ENCODE results near the gene SUFU. TPM values are rescaled to one million over a fixed set of nuclear protein-coding genes. Genes with fewer than 3 reads are reported as not detected.

The SUFU gene
- total and polyA plus RNA-seq, 2 donors (not counting 1 experiment from before 2014, with no cell fraction given), result 4.8 to 13.3 TPM

GRCh38 chr10:102677331-102678067 lies 173.7 kb downstream of the SUFU start:
- ATAC-seq (ENCODE audit: low read depth) (no peak), DNase-seq (no peak)
- WGBS (ENCODE audit: insufficient coverage), result 97% methylated on average over 8 of the region's 9 CpGs
- Histone ChIP-seq H3K9ac (ENCODE audit: low read length) (no peak overlapping the region), H3K4me1 (ENCODE audit: control insufficient read depth in 2 of 2, insufficient read depth in 2 of 2, low read length in 2 of 2) (peaks cover 31 to 34% of the 10 kb centered on the region in 2 donors), H3K4me3 (ENCODE audit: control extremely low read depth in 1 of 5, extremely low read depth in 1 of 5, insufficient read depth in 1 of 5, low read depth in 2 of 5, low read length in 4 of 5) (no peak overlapping the region), H3K79me2 (ENCODE audit: control insufficient read depth, insufficient read depth, low read length) (no peaks in the 10 kb centered on the region), H3K36me3 (replicated peaks in 1 of 2; ENCODE audit: control extremely low read depth in 1 of 2, control insufficient read depth in 1 of 2, extremely low read depth in 1 of 2, insufficient read depth in 2 of 2, low read length in 1 of 2) (no peaks in the 10 kb centered on the region), H3K27me3 (replicated peaks in 1 of 4; ENCODE audit: control extremely low read depth in 1 of 4, control insufficient read depth in 3 of 4, insufficient read depth in 4 of 4, low read length in 3 of 4) (no peaks in the 10 kb centered on the region), H2AFZ (ENCODE audit: insufficient read depth, low read depth, low read length, poor library complexity, severe bottlenecking) (no peak overlapping the region), H3K27ac (ENCODE audit: low read length in 2 of 2) (no peak overlapping the region), H3K9me3 (ENCODE audit: control extremely low read depth in 1 of 3, control insufficient read depth in 2 of 3, insufficient read depth in 1 of 3, low read length in 2 of 3) (no peaks in the 10 kb centered on the region), H4K20me1 (ENCODE audit: control insufficient read depth, insufficient read depth, low read length, poor library complexity, severe bottlenecking) (no peaks in the 10 kb centered on the region), H3K4me2 (replicated peaks; ENCODE audit: low read depth, low read length, poor library complexity, severe bottlenecking) (no peak overlapping the region)
- H3K27ac Mint-ChIP-seq, result peak overlapping the region; percentile 50
- peaks cover 42% of the 10 kb centered on the region for H3K4me1 Mint-ChIP-seq
- no peak overlapping the region for H3K4me3 Mint-ChIP-seq
- no peaks in the 10 kb centered on the region for H3K27me3 Mint-ChIP-seq
- no peak for TF ChIP-seq EZH2 (IDR thresholded peaks at IDR 0.05; ENCODE audit: borderline replicate concordance, insufficient read depth, low read depth, low read length, poor library complexity, severe bottlenecking)
- TF ChIP-seq, protein P1, sequence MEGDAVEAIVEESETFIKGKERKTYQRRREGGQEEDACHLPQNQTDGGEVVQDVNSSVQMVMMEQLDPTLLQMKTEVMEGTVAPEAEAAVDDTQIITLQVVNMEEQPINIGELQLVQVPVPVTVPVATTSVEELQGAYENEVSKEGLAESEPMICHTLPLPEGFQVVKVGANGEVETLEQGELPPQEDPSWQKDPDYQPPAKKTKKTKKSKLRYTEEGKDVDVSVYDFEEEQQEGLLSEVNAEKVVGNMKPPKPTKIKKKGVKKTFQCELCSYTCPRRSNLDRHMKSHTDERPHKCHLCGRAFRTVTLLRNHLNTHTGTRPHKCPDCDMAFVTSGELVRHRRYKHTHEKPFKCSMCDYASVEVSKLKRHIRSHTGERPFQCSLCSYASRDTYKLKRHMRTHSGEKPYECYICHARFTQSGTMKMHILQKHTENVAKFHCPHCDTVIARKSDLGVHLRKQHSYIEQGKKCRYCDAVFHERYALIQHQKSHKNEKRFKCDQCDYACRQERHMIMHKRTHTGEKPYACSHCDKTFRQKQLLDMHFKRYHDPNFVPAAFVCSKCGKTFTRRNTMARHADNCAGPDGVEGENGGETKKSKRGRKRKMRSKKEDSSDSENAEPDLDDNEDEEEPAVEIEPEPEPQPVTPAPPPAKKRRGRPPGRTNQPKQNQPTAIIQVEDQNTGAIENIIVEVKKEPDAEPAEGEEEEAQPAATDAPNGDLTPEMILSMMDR (IDR thresholded peaks at IDR 0.05), result no peak
- ChIA-PET CTCF (interaction anchor here (0.9 to 7.3 kb wide), 14 partner anchors 8 to 77 kb away, joined by 3 to 50 read pairs (median 4); partner anchors contain the start of genes ARL3, SFXN2 and TRIM8), POLR2A (interaction anchor here (6.0 kb wide), 1 partner anchor 32 kb away, joined by 49 read pairs; the partner anchor contains the start of gene TRIM8)
- intact Hi-C loops (cut with micrococcal nuclease), result loop anchor here (2.0 to 5.0 kb wide), 2 partner anchors 33 to 35 kb away; partner anchors contain the start of genes ARL3, SFXN2 and TRIM8
- H3K9me3 Mint-ChIP-seq (ENCODE audit: insufficient read depth), result no peaks in the 10 kb centered on the region

- Mint-ChIP-seq H3K4me1 (peaks cover 40% of the 10 kb centered on the region), H3K27me3 (no peaks in the 10 kb centered on the region), H3K27ac (no peak overlapping the region), H3K9me3 (ENCODE audit: insufficient read depth) (no peaks in the 10 kb centered on the region), H3K4me3 (no peak overlapping the region)
- H3K4me2 ChIP-seq (replicated peaks; ENCODE audit: low read depth, low read length, poor library complexity, severe bottlenecking), result no peak overlapping the region
- H3K9me3 ChIP-seq (ENCODE audit: control extremely low read depth in 1 of 3, control insufficient read depth in 2 of 3, insufficient read depth in 1 of 3, low read length in 2 of 3), result no peaks in the 10 kb centered on the region
- intact Hi-C loops (cut with micrococcal nuclease), result loop anchor here (5.0 kb wide), 1 partner anchor 34 kb away; the partner anchor contains the start of genes ARL3 and SFXN2
- no peaks in the 10 kb centered on the region for H3K79me2 ChIP-seq (ENCODE audit: control insufficient read depth, insufficient read depth, low read length)
- ChIA-PET POLR2A (interaction anchor here (6.0 kb wide), 1 partner anchor 33 kb away, joined by 49 read pairs; the partner anchor contains the start of gene TRIM8), CTCF (interaction anchor here (1.0 to 7.3 kb wide), 13 partner anchors 8 to 77 kb away, joined by 3 to 50 read pairs (median 4); partner anchors contain the start of genes ARL3, SFXN2 and TRIM8)
- no peaks in the 10 kb centered on the region for H4K20me1 ChIP-seq (ENCODE audit: control insufficient read depth, insufficient read depth, low read length, poor library complexity, severe bottlenecking)
- no peak overlapping the region for H3K9ac ChIP-seq (ENCODE audit: low read length)
- TF ChIP-seq EZH2 (IDR thresholded peaks at IDR 0.05; ENCODE audit: borderline replicate concordance, insufficient read depth, low read depth, low read length, poor library complexity, severe bottlenecking), result no peak
- TF ChIP-seq, protein P1 (IDR thresholded peaks at IDR 0.05), result no peak
- H3K4me1 ChIP-seq (ENCODE audit: control insufficient read depth in 2 of 2, insufficient read depth in 2 of 2, low read length in 2 of 2), result peaks cover 31 to 34% of the 10 kb centered on the region in 2 donors
- no peaks in the 10 kb centered on the region for H3K36me3 ChIP-seq (replicated peaks in 1 of 2; ENCODE audit: control extremely low read depth in 1 of 2, control insufficient read depth in 1 of 2, extremely low read depth in 1 of 2, insufficient read depth in 2 of 2, low read length in 1 of 2)
- DNase-seq (no peak), ATAC-seq (ENCODE audit: low read depth) (no peak)
- H3K4me3 ChIP-seq (ENCODE audit: control extremely low read depth in 1 of 5, extremely low read depth in 1 of 5, insufficient read depth in 1 of 5, low read depth in 2 of 5, low read length in 4 of 5), result no peak overlapping the region
- WGBS (ENCODE audit: insufficient coverage), result 99% methylated on average over 7 of the region's 9 CpGs
- H3K27ac ChIP-seq (ENCODE audit: low read length in 2 of 2), result no peak overlapping the region
- no peaks in the 10 kb centered on the region for H3K27me3 ChIP-seq (replicated peaks in 1 of 4; ENCODE audit: control extremely low read depth in 1 of 4, control insufficient read depth in 3 of 4, insufficient read depth in 4 of 4, low read length in 3 of 4)
- no peak overlapping the region for H2AFZ ChIP-seq (ENCODE audit: insufficient read depth, low read depth, low read length, poor library complexity, severe bottlenecking)
Measured at GRCh38 chr10:102678068-102678400, 174.3 kb downstream of the SUFU start.

Data from B cell (primary cell).